KOPT-K1 (cell line): Measurements from ENCODE around the gene SLC39A11.
"Not testable (repeated sequence)": the region's sequence is repeated elsewhere in the genome, so short reads cannot be mapped to it uniquely, and the experiment has no call there.

Experiments
- H3K27ac ChIP-seq: fragments of 200-600 bp; sonication (generic); 2 replicates; pipeline ENCODE4 v1.5.1; 2016; ENCODE audit warnings: antibody characterized with exemption, mild to moderate bottlenecking, low read depth, low read length; ENCODE audit not compliant: poor library complexity, severe bottlenecking
- H3K36me3 ChIP-seq: fragments of 200-600 bp; sonication (generic); 2 replicates; pipeline ENCODE4 v1.5.1; 2017; ENCODE audit warnings: antibody characterized with exemption, mild to moderate bottlenecking, low read length, moderate library complexity; ENCODE audit not compliant: insufficient read depth
- H3K9me3 ChIP-seq: fragments of 200-600 bp; sonication (generic); 2 replicates; pipeline ENCODE4 v1.5.1; 2017; ENCODE audit warnings: antibody characterized with exemption, low read length, mild to moderate bottlenecking; ENCODE audit not compliant: insufficient read depth, poor library complexity, severe bottlenecking

Gene SLC39A11

DNA sequence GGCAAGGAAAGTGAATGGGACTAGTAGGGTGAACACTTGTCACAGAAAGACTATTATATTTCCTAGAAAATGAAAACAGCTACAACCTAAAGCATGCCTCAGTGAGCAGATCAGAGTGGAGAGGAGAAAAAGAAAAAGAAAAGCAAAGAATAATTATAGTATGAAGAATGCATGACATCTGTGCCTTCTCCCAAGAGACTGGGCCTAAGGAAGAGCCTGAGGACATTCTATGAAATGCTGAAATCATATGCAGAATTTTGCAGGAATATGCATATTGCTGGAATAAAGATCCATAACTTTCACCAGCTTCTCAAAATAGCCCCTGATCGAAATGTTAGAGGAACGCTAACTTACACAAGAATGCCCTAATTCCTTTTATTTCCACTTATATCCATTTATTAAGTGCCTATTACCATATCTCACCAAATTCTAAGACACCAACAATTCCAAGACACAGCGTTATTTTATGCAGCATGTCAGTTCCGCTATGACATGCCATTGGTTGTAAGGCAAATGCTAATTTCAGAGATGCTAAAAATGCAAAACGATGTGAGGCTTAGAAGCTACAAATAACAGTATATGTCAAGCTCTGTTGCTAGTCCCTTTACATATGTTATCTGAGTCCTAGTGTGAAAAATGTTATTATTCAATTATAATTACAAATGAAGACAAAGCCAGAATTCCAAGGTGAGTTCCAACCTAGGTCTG is 171.0 kb downstream of the SLC39A11 start:
- Histone ChIP-seq H3K27ac (no peak overlapping the region), H3K9me3 (no peaks in the 10 kb centered on the region), H3K36me3 (no peaks in the 10 kb centered on the region)

DNA sequence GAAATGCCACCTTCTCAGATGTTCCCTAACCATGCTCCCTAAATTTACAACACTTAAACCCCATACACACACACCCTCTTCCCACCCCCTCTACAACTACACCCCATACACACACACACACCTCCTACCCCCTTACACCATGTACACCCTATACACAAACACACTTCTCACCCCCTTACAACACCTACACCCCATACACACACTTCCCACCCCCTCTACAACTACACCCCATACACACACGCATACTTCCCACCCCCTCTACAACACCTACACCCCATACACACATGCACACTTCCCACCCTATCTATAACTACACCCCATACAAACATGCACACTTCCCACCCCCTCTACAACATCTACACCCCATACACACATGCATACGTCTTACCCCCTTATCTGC is 172.0 kb downstream of the SLC39A11 start:
- no peak overlapping the region for H3K27ac ChIP-seq
- H3K9me3 ChIP-seq: no peaks in the 10 kb centered on the region
- H3K36me3 ChIP-seq: no peaks in the 10 kb centered on the region

GRCh38 chr17:72916991-72917390 is 175.5 kb downstream of the SLC39A11 start:
- H3K9me3 ChIP-seq: no peaks in the 10 kb centered on the region
- no peaks in the 10 kb centered on the region for H3K36me3 ChIP-seq
- no peak overlapping the region for H3K27ac ChIP-seq

GRCh38 chr17:72915625-72916081 is 176.8 kb downstream of the SLC39A11 start:
- Histone ChIP-seq H3K36me3 (no peaks in the 10 kb centered on the region), H3K27ac (no peak overlapping the region), H3K9me3 (no peaks in the 10 kb centered on the region)

- no peaks in the 10 kb centered on the region for H3K9me3 ChIP-seq
- no peak overlapping the region for H3K27ac ChIP-seq
- peaks cover 8% of the 10 kb centered on the region; the same call in 1 of the 2 replicates for H3K36me3 ChIP-seq
Observed at GRCh38 chr17:72913142-72913682, 179.3 kb downstream of the SLC39A11 start.

GRCh38 chr17:72906306-72906705 is 186.2 kb downstream of the SLC39A11 start:
- Histone ChIP-seq H3K9me3 (no peaks in the 10 kb centered on the region), H3K36me3 (peaks cover 8% of the 10 kb centered on the region; the same call in 1 of the 2 replicates), H3K27ac (no peak overlapping the region)

DNA sequence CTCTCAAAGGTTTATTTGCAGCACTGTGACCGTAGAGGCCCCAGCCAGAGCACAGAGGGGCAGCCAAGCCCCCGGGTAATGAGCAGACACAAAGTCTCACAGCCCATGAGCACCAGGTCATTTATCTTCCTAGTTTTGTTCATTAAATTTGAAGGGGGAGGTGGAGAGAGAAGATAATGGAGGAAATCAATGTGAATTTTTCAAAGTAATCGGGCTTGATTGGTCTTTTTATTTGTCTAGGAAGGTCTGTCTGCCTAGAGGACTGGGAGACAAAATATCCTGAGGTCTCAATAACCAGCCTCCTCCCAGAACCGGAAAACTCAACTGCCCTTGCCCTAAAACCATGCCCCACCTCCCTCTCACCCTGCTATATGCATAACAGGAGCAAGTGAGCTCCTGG is 189.0 kb downstream of the SLC39A11 start:
- no peak overlapping the region for H3K27ac ChIP-seq
- H3K9me3 ChIP-seq: no peaks in the 10 kb centered on the region
- 0 out of 2 replicates have a peak, but pooled peaks cover under 1% of the 10 kb centered on the region for H3K36me3 ChIP-seq

DNA sequence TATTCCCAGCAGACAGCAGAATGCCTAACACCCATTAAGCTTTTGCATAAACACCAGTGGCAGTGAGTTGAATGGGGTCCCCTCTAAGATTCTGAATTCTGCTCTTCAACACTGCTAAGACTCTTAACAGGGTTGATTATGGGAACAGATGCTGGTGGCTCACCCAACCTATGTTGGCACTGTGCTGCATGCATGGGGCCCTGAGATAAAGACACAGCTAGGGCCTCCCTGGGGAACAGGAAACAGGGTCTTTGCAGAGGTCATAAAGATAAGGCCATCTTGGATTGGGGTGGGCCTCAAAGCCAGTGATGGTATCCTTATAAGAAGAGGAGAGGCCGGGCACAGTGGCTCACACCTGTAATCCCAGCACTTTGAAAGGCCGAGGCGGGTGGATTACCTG is 190.8 kb downstream of the SLC39A11 start:
- H3K27ac ChIP-seq: no peak overlapping the region
- H3K36me3 ChIP-seq: no peaks in the 10 kb centered on the region
- no peaks in the 10 kb centered on the region for H3K9me3 ChIP-seq

GRCh38 chr17:72901083-72901482 is 191.4 kb downstream of the SLC39A11 start:
- Histone ChIP-seq H3K9me3 (no peaks in the 10 kb centered on the region), H3K27ac (no peak overlapping the region), H3K36me3 (no peaks in the 10 kb centered on the region)

DNA sequence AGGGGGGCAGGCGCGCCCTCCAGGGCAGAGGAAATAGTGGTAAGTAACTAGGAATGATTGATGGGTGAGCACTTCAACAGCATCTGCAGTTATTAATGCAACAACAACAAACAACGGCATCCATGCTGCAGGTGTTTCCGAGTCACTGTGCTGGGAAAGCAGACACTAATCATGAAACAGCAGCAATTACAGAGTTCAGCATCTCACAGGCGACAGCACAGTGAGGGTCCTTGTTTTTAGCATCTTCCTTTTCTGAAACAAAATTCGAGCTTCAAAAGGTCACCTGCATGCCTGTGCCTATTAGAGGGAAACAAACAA is 191.9 kb downstream of the SLC39A11 start:
- H3K27ac ChIP-seq: no peak overlapping the region
- no peaks in the 10 kb centered on the region for H3K9me3 ChIP-seq
- H3K36me3 ChIP-seq: no peaks in the 10 kb centered on the region

GRCh38 chr17:72898725-72899124 is 193.8 kb downstream of the SLC39A11 start:
- no peaks in the 10 kb centered on the region for H3K9me3 ChIP-seq
- H3K27ac ChIP-seq: no peak overlapping the region

DNA sequence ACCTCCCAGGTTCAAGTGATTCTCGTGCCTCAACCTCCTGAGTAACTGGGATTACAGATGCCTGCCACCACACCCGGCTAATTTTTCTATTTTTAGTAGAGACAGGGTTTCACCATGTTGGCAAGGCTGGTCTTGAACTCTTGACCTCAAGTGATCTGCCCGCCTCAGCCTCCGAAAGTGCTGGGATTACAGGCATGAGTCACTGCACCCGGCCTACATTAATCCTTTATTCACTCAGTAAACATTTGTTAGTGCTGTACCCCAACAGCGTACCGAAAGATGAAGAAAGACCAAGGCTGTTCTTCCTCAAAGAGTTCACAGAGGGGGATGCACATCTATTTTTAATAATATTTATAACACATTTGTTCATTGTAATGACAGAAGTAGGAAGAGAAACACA is 196.2 kb downstream of the SLC39A11 start:
- H3K9me3 ChIP-seq, H3K36me3 ChIP-seq, H3K27ac ChIP-seq: not testable (repeated sequence)

More at GRCh38 chr17:72898725-72899124, 193.8 kb downstream of the SLC39A11 start:
- H3K36me3 ChIP-seq: no peaks in the 10 kb centered on the region

DNA sequence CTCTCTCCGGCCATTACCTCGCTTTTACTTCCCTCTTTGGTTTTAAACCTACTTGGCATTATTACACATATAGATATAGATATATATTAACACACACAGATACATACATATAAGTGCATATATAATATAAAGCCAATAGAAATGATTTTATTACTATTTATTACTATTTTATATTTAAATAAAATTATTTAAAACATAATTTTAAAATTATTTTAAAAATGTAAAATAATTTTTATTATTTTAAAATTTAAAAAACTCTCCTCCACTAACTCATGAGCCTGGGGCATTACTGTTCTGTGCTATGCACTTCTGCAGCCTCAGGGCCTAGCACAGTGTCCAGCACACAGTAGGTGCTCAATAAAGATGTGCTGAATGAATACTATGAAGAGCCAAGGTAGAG is 200.9 kb downstream of the SLC39A11 start:
- Histone ChIP-seq H3K9me3 (no peaks in the 10 kb centered on the region), H3K27ac (no peak overlapping the region)

GRCh38 chr17:72890711-72891110 is 201.8 kb downstream of the SLC39A11 start:
- Histone ChIP-seq H3K36me3 (no peaks in the 10 kb centered on the region), H3K27ac (no peak overlapping the region), H3K9me3 (no peaks in the 10 kb centered on the region)

More for the DNA sequence above, 200.9 kb downstream of the SLC39A11 start:
- no peaks in the 10 kb centered on the region for H3K36me3 ChIP-seq

GRCh38 chr17:72887917-72888316 is 204.6 kb downstream of the SLC39A11 start:
- Histone ChIP-seq H3K9me3 (no peaks in the 10 kb centered on the region), H3K36me3 (no peaks in the 10 kb centered on the region), H3K27ac (no peak overlapping the region)

DNA sequence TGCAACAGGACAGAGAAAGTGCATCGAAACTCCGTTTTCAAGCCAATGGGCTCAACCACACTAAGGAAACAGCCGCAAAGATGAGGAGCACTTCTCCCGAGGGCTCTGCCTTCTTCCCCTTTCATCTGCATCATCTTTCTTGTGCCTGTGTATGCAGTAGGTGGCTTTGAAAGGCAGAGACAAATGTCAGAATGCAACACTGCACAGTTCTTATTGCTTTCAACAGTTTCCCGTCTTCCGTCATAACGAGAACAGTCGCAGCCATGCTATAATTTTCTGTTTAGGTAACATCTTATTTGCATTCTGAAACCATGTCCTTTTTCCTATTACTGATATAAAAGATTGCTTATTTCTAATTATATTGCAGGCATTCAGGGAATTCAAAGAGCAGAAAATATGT is 205.2 kb downstream of the SLC39A11 start:
- Histone ChIP-seq H3K27ac (no peak overlapping the region), H3K9me3 (no peaks in the 10 kb centered on the region), H3K36me3 (no peaks in the 10 kb centered on the region)
